PC-3 (cell line): ENCODE measurements around the gene SH3RF2. TPM values are rescaled to one million over a fixed set of nuclear protein-coding genes. Genes with fewer than 3 reads are reported as not detected.

ENCODE experiments used
- ATAC-seq: fragments of 200-7000 bp; cut with Tn5 transposase; 2 replicates; pipeline ENCODE4 v1.9.1; 2020; ENCODE audit warnings: mild to moderate bottlenecking, moderate library complexity
- BruUV-seq: library from RNA; stranded (reverse); fragments of 400-500 nt; replicated peaks from 2 replicates; lab custom pipeline; 2021; lab: Mats Ljungman, UMichigan
- CTCF ChIA-PET: fragments of 300-600 bp; sonication (Branson Sonifier 250); formaldehyde crosslinking; loops from one replicate; lab custom pipeline; 2022; ENCODE audit warnings: antibody characterized with exemption; lab: Charles Lee
- POLR2A ChIA-PET: fragments of 300-600 bp; sonication (Branson Sonifier 250); formaldehyde crosslinking; loops from one replicate; lab custom pipeline; 2022; ENCODE audit warnings: antibody characterized with exemption; ENCODE audit not compliant: unreplicated experiment; lab: Charles Lee
- DNase-seq: peaks from one replicate; pipeline ENCODE4 v3.0.0-alpha.2; 2015
- H2AFZ ChIP-seq: fragments of 300-600 bp; sonication (generic); 2 replicates; pipeline ENCODE4 v1.6.0; 2016; ENCODE audit warnings: antibody characterized with exemption, low read length
- H3F3A ChIP-seq: fragments of 300-600 bp; sonication (generic); one replicate; pipeline ENCODE4 v1.6.0; 2017; ENCODE audit warnings: antibody characterized with exemption, low read length, control low read depth, mild to moderate bottlenecking; ENCODE audit not compliant: unreplicated experiment
- H3K27ac ChIP-seq: fragments of 300-600 bp; sonication (generic); 2 replicates; pipeline ENCODE4 v1.5.1; 2016; ENCODE audit warnings: mild to moderate bottlenecking, low read length
- H3K27me3 ChIP-seq: fragments of 300-600 bp; sonication (generic); 2 replicates; pipeline ENCODE4 v1.6.1; 2016; ENCODE audit warnings: low read length, mixed read lengths
- H3K36me3 ChIP-seq: fragments of 300-600 bp; sonication (generic); 2 replicates; pipeline ENCODE4 v1.6.1; 2016; ENCODE audit warnings: low read depth, mixed run types, low read length, mixed read lengths
- H3K4me1 ChIP-seq: fragments of 300-600 bp; sonication (generic); 2 replicates; pipeline ENCODE4 v1.5.1; 2016; ENCODE audit warnings: low read length; ENCODE audit not compliant: insufficient read depth
- H3K4me2 ChIP-seq: fragments of 300-600 bp; sonication (generic); 2 replicates; pipeline ENCODE4 v1.6.0; 2016; ENCODE audit warnings: low read length
- H3K4me3 ChIP-seq: fragments of 300-600 bp; sonication (generic); 2 replicates; pipeline ENCODE4 v1.5.1; 2016; ENCODE audit warnings: mild to moderate bottlenecking, low read length, mixed read lengths
- H3K79me2 ChIP-seq: fragments of 300-600 bp; sonication (generic); 2 replicates; pipeline ENCODE4 v1.6.1; 2017; ENCODE audit warnings: low read length, mixed read lengths
- H3K9ac ChIP-seq: fragments of 300-600 bp; sonication (generic); 2 replicates; pipeline ENCODE4 v1.6.0; 2016; ENCODE audit warnings: mild to moderate bottlenecking, low read length
- H3K9me2 ChIP-seq: fragments of 300-600 bp; sonication (generic); replicated peaks from 2 replicates; pipeline ENCODE4 v1.6.1; 2016; ENCODE audit warnings: mixed run types, low read length, mixed read lengths
- H3K9me3 ChIP-seq: fragments of 300-600 bp; sonication (generic); 2 replicates; pipeline ENCODE4 v1.6.1; 2016; ENCODE audit warnings: low read length, mixed read lengths
- H4K20me1 ChIP-seq: fragments of 300-600 bp; sonication (generic); 2 replicates; pipeline ENCODE4 v1.6.1; 2016; ENCODE audit warnings: low read length, mixed read lengths
- CTCF ChIP-seq: fragments of 300-600 bp; sonication (generic); conservative IDR thresholded peaks from 2 replicates; pipeline ENCODE4 v1.5.1; 2017; ENCODE audit warnings: antibody characterized with exemption, low read depth, mild to moderate bottlenecking, low read length
- EZH2 ChIP-seq: fragments of 300-600 bp; sonication (generic); IDR thresholded peaks from one replicate; pipeline ENCODE4 v1.6.1; 2017; ENCODE audit warnings: antibody characterized with exemption, mild to moderate bottlenecking, low read length; ENCODE audit not compliant: unreplicated experiment
- EZH2phosphoT487 ChIP-seq: fragments of 300-600 bp; sonication (generic); IDR thresholded peaks from 2 replicates; pipeline ENCODE4 v1.6.1; 2018; ENCODE audit warnings: mild to moderate bottlenecking, antibody characterized with exemption, low read length, borderline replicate concordance
- intact Hi-C: fragments of 100-400 bp; cut with micrococcal nuclease; formaldehyde crosslinking; loops from 2 replicates; pipeline ENCODE4 v1.9.0; 2023
- total RNA-seq: library from RNA; depleted of rRNA; stranded (reverse); fragments of >200 nt; gene quantifications from 2 replicates; pipeline ENCODE4 v1.2.3, GENCODE V29; 2014

SH3RF2 gene
- total RNA-seq, 1 experiment from 2014 or later = 5.9 TPM

DNA sequence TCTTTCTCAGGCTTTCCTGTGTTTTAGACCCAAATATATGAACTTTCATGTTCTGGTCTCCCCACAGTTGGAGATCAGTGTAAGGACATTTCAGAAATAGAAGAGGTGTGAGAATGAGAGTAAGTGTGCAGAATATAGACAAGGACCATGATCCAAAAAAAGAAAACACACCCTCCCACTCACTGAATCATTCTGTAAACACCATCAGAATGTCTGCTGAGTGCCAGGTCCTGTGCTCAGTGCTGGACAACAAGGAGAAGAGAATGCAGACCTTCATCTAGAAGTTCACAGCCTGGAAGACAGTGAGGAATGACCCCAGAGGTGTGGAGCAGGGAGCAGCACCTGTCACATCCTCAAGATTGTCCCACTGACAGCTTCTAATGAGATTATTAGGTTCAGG lies 19.1 kb upstream of the SH3RF2 start:
- Histone ChIP-seq H3F3A (no peaks in the 10 kb centered on the region), H3K79me2 (no peaks in the 10 kb centered on the region), H3K9ac (no peak overlapping the region), H2AFZ (no peak overlapping the region), H3K4me2 (no peak overlapping the region), H3K4me1 (peaks cover 5% of the 10 kb centered on the region; the same call in 1 of the 2 replicates), H3K27ac (no peak overlapping the region), H3K9me2 (no peaks in the 10 kb centered on the region), H3K9me3 (no peaks in the 10 kb centered on the region), H3K4me3 (no peak overlapping the region), H3K36me3 (no peaks in the 10 kb centered on the region), H4K20me1 (no peaks in the 10 kb centered on the region), H3K27me3 (no peaks in the 10 kb centered on the region)
- ChIA-PET POLR2A (no interaction called here), CTCF (no interaction called here)
- DNase-seq (no peak), ATAC-seq (peak; percentile 22; the same call in 1 of the 2 replicates)
- BruUV-seq = no TSS peak
- intact Hi-C loops = no loop called here
- TF ChIP-seq CTCF (no peak), EZH2 (no peak), EZH2phosphoT487 (no peak)

- CTCF ChIA-PET = no interaction called here
- Histone ChIP-seq H3K4me1 (peaks cover 5% of the 10 kb centered on the region; the same call in 1 of the 2 replicates), H3K27ac (no peak overlapping the region), H3F3A (no peaks in the 10 kb centered on the region), H3K9me3 (no peaks in the 10 kb centered on the region), H4K20me1 (no peaks in the 10 kb centered on the region), H3K4me3 (no peak overlapping the region), H3K9ac (no peak overlapping the region), H3K4me2 (no peak overlapping the region), H3K79me2 (no peaks in the 10 kb centered on the region), H3K36me3 (no peaks in the 10 kb centered on the region), H3K9me2 (no peaks in the 10 kb centered on the region), H2AFZ (no peak overlapping the region), H3K27me3 (no peaks in the 10 kb centered on the region)
- DNase-seq (no peak), ATAC-seq (no peak)
- intact Hi-C loops = no loop called here
- no TSS peak for BruUV-seq
- TF ChIP-seq CTCF = no peak
- no peak for TF ChIP-seq EZH2
- no peak for TF ChIP-seq EZH2phosphoT487
- POLR2A ChIA-PET = no interaction called here
These were observed 18.0 kb upstream of the SH3RF2 start for GRCh38 chr5:145918397-145918796.

DNA sequence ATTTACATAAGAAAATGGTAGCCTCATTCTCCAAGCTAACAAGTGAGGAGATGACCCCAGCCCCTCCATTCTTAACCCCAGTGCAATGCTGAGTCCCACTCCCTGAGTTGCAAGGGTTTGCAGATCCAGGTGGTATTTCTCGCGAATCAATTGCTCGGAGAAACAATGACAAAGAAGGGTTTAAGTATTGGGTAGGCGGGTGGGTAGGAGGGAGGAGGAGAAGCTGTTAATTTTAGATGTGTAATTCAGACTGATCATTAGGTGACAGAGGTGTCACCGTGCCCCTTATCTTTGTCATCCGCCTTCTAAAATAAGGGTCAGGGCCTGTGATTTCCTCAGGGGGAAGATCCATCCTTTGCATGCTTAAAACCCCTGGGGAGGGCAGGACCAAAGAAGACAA lies 17.0 kb upstream of the SH3RF2 start:
- H3K27ac ChIP-seq = no peak overlapping the region
- H3K27me3 ChIP-seq = no peaks in the 10 kb centered on the region
- no peaks in the 10 kb centered on the region for H3K36me3 ChIP-seq
- BruUV-seq = no TSS peak
- no peak overlapping the region for H2AFZ ChIP-seq
- H4K20me1 ChIP-seq = no peaks in the 10 kb centered on the region
- no peak overlapping the region for H3K4me3 ChIP-seq
- CTCF ChIA-PET = no interaction called here
- H3K9me3 ChIP-seq = no peaks in the 10 kb centered on the region
- intact Hi-C loops = no loop called here
- H3K9me2 ChIP-seq = no peaks in the 10 kb centered on the region
- peaks cover 6% of the 10 kb centered on the region; the same call in 1 of the 2 replicates for H3K4me1 ChIP-seq
- ATAC-seq (no peak), DNase-seq (no peak)
- POLR2A ChIA-PET = no interaction called here
- no peak for TF ChIP-seq EZH2phosphoT487
- TF ChIP-seq EZH2 = no peak
- no peak for TF ChIP-seq CTCF
- H3K79me2 ChIP-seq = no peaks in the 10 kb centered on the region
- no peak overlapping the region for H3K4me2 ChIP-seq
- no peak overlapping the region for H3K9ac ChIP-seq
- H3F3A ChIP-seq = no peaks in the 10 kb centered on the region
